T-helper 17 cell (primary cell): ENCODE measurements around the gene SPRYD3. TPM values are rescaled to one million over a fixed set of nuclear protein-coding genes. Genes with fewer than 3 reads are reported as not detected.

Experiments used
- ATAC-seq: fragments of 150-1000 bp; cut with Tn5 transposase; 2 replicates; pipeline ENCODE4 v1.10.0; 2021; ENCODE audit warnings: mild to moderate bottlenecking, moderate library complexity
- DNase-seq, 3 donors: peaks; one replicate each; pipeline versions ENCODE4 v3.0.0 to v3.0.0-alpha.2; 2020 to 2021
- H3K9me3 ChIP-seq: one replicate; pipeline ENCODE4 v1.7.0; 2013; ENCODE audit warnings: low read length, mild to moderate bottlenecking; ENCODE audit not compliant: control insufficient read depth, poor library complexity, severe bottlenecking
- H3K27ac Mint-ChIP-seq: one replicate; pipeline ENCODE4 v1.8.0; 2022; ENCODE audit warnings: mild to moderate bottlenecking, moderate library complexity, mixed read lengths
- H3K27me3 Mint-ChIP-seq: one replicate; pipeline ENCODE4 v1.8.0; 2022; ENCODE audit warnings: mixed read lengths
- H3K36me3 Mint-ChIP-seq: one replicate; pipeline ENCODE4 v1.8.0; 2022; ENCODE audit warnings: low read depth, mixed read lengths
- H3K4me1 Mint-ChIP-seq: one replicate; pipeline ENCODE4 v1.8.0; 2022; ENCODE audit warnings: mild to moderate bottlenecking, mixed read lengths
- H3K4me3 Mint-ChIP-seq: one replicate; pipeline ENCODE4 v1.8.0; 2022; ENCODE audit warnings: mild to moderate bottlenecking, moderate library complexity, mixed read lengths
- total RNA-seq, 4 donors: library from RNA in 2 of 4; stranded (reverse) in 2 of 4; gene quantifications; one replicate each; pipeline ENCODE4 v1.2.3 and lab custom pipeline; 2022 to 2026

Gene SPRYD3
- total RNA-seq, 2 donors from 2014 or later, result 23.1 to 29.6 TPM

- Mint-ChIP-seq H3K4me1 (peaks cover 24% of the 10 kb centered on the region), H3K27me3 (no peaks in the 10 kb centered on the region), H3K36me3 (no peaks in the 10 kb centered on the region), H3K27ac (no peak overlapping the region), H3K4me3 (no peak overlapping the region)
- ATAC-seq, result no peak
- no peaks in the 10 kb centered on the region for H3K9me3 ChIP-seq
- DNase-seq, result no peak
Measured at GRCh38 chr12:53052419-53053217, 26.6 kb downstream of the SPRYD3 start.

GRCh38 chr12:53051881-53052412 is 27.2 kb downstream of the SPRYD3 start:
- peaks cover 24% of the 10 kb centered on the region for H3K4me1 Mint-ChIP-seq
- H3K27ac Mint-ChIP-seq, result no peak overlapping the region
- no peak overlapping the region for H3K4me3 Mint-ChIP-seq
- no peaks in the 10 kb centered on the region for H3K36me3 Mint-ChIP-seq
- H3K9me3 ChIP-seq, result no peaks in the 10 kb centered on the region
- no peak for DNase-seq
- H3K27me3 Mint-ChIP-seq, result no peaks in the 10 kb centered on the region
- no peak for ATAC-seq

- Mint-ChIP-seq H3K4me3 (no peak overlapping the region), H3K27ac (no peak overlapping the region), H3K36me3 (no peaks in the 10 kb centered on the region), H3K4me1 (peaks cover 28% of the 10 kb centered on the region), H3K27me3 (no peaks in the 10 kb centered on the region)
- no peaks in the 10 kb centered on the region for H3K9me3 ChIP-seq
- no peak for DNase-seq
- no peak for ATAC-seq
Measured at GRCh38 chr12:53051058-53051880, 27.9 kb downstream of the SPRYD3 start.

- H3K9me3 ChIP-seq, result no peaks in the 10 kb centered on the region
- ATAC-seq (no peak), DNase-seq (no peak)
- H3K4me1 Mint-ChIP-seq, result peaks cover 33% of the 10 kb centered on the region
- no peaks in the 10 kb centered on the region for H3K36me3 Mint-ChIP-seq
- no peak overlapping the region for H3K4me3 Mint-ChIP-seq
- no peak overlapping the region for H3K27ac Mint-ChIP-seq
- H3K27me3 Mint-ChIP-seq, result no peaks in the 10 kb centered on the region
Measured at GRCh38 chr12:53050426-53051057, 28.6 kb downstream of the SPRYD3 start.

- Mint-ChIP-seq H3K27ac (peak within 1 kb of the TSS; percentile 68), H3K4me1 (peaks cover 35% of the 10 kb centered on the region), H3K36me3 (no peaks in the 10 kb centered on the region), H3K4me3 (no peak within 1 kb of the TSS), H3K27me3 (no peaks in the 10 kb centered on the region)
- no peaks in the 10 kb centered on the region for H3K9me3 ChIP-seq
- no peak for ATAC-seq
- DNase-seq, result no peak
Measured at GRCh38 chr12:53049571-53050318, 29.4 kb downstream of the SPRYD3 start, which contains the start of gene TNS2. Gene TNS2 (plus strand): TSS chr12:53050065. CDS start chr12:53050186, 121 bp downstream.

GRCh38 chr12:53048780-53049401 is 30.3 kb downstream of the SPRYD3 start:
- H3K27me3 Mint-ChIP-seq, result no peaks in the 10 kb centered on the region
- H3K4me1 Mint-ChIP-seq, result peaks cover 33% of the 10 kb centered on the region
- no peaks in the 10 kb centered on the region for H3K9me3 ChIP-seq
- DNase-seq, result no peak
- no peak for ATAC-seq
- H3K4me3 Mint-ChIP-seq, result no peak overlapping the region
- no peaks in the 10 kb centered on the region for H3K36me3 Mint-ChIP-seq
- H3K27ac Mint-ChIP-seq, result peak overlapping the region; percentile 68

- peak overlapping the region; percentile 68 for H3K27ac Mint-ChIP-seq
- ATAC-seq (no peak), DNase-seq (no peak)
- no peaks in the 10 kb centered on the region for H3K36me3 Mint-ChIP-seq
- no peaks in the 10 kb centered on the region for H3K9me3 ChIP-seq
- H3K4me3 Mint-ChIP-seq, result peak overlapping the region; percentile 75
- peaks cover 29% of the 10 kb centered on the region for H3K4me1 Mint-ChIP-seq
- no peaks in the 10 kb centered on the region for H3K27me3 Mint-ChIP-seq
Measured at GRCh38 chr12:53048033-53048779, 31.0 kb downstream of the SPRYD3 start.

- Mint-ChIP-seq H3K36me3 (no peaks in the 10 kb centered on the region), H3K27ac (peak overlapping the region; percentile 68), H3K27me3 (no peaks in the 10 kb centered on the region), H3K4me3 (peak overlapping the region; percentile 75), H3K4me1 (peaks cover 32% of the 10 kb centered on the region)
- DNase-seq (peak; percentile 71 to 80 (median 76)), ATAC-seq (peak; percentile 85)
- no peaks in the 10 kb centered on the region for H3K9me3 ChIP-seq
Measured at GRCh38 chr12:53047221-53048032, 31.8 kb downstream of the SPRYD3 start.

GRCh38 chr12:53046655-53047220 is 32.5 kb downstream of the SPRYD3 start:
- DNase-seq (no peak), ATAC-seq (peak; percentile 24)
- H3K9me3 ChIP-seq, result no peaks in the 10 kb centered on the region
- Mint-ChIP-seq H3K27me3 (no peaks in the 10 kb centered on the region), H3K4me1 (peaks cover 30% of the 10 kb centered on the region), H3K27ac (peak overlapping the region; percentile 65), H3K4me3 (peak overlapping the region; percentile 93), H3K36me3 (no peaks in the 10 kb centered on the region)

GRCh38 chr12:53045696-53046045 is 33.5 kb downstream of the SPRYD3 start:
- Mint-ChIP-seq H3K27me3 (no peaks in the 10 kb centered on the region), H3K4me3 (peak overlapping the region; percentile 93), H3K27ac (peak overlapping the region; percentile 65), H3K36me3 (no peaks in the 10 kb centered on the region), H3K4me1 (peaks cover 27% of the 10 kb centered on the region)
- no peak for ATAC-seq
- H3K9me3 ChIP-seq, result no peaks in the 10 kb centered on the region
- DNase-seq, result no peak
